Activated CD4-positive, alpha-beta T cell treated with anti-CD3 and anti-CD28 coated beads, Interleukin-2, amount 50 U/mL, for 24 hours (primary cell): ENCODE measurements around the gene DLGAP3.

Experiments used
- DNase-seq, 2 donors: peaks; one replicate each; pipeline ENCODE4 v3.0.0-alpha.2; 2020; ENCODE audit warnings: low read depth in 1 of 2, low spot score in 1 of 2

Gene DLGAP3

GRCh38 chr1:34867415-34867814 is 62.0 kb downstream of the DLGAP3 start:
- DNase-seq = no peak

GRCh38 chr1:34866762-34867109 is 62.7 kb downstream of the DLGAP3 start:
- DNase-seq = no peak

- DNase-seq = peak; percentile 93 to 98
Measured at GRCh38 chr1:34865981-34866761, 63.3 kb downstream of the DLGAP3 start.

- no peak for DNase-seq
Measured at GRCh38 chr1:34865573-34865972, 63.9 kb downstream of the DLGAP3 start.

- no peak for DNase-seq
Measured at GRCh38 chr1:34864759-34865158, 64.7 kb downstream of the DLGAP3 start.

- no peak for DNase-seq
Measured at GRCh38 chr1:34863501-34863900, 65.9 kb downstream of the DLGAP3 start.

- peak; percentile 82 to 91 for DNase-seq
Measured at GRCh38 chr1:34859446-34860200, 69.8 kb downstream of the DLGAP3 start, which contains the start of gene SMIM12. Gene SMIM12 (minus strand): TSS chr1:34859749. CDS start chr1:34855977, 3,772 bp downstream.

GRCh38 chr1:34858901-34859445 is 70.5 kb downstream of the DLGAP3 start:
- peak in 1 of 2 donors; percentile 17 for DNase-seq

- no peak for DNase-seq
Measured at GRCh38 chr1:34856697-34857096, 72.8 kb downstream of the DLGAP3 start.

- peak; percentile 72 to 88 for DNase-seq
Measured at GRCh38 chr1:34852677-34853217, 76.7 kb downstream of the DLGAP3 start.

- no peak for DNase-seq
Measured at GRCh38 chr1:34851431-34852105, 77.9 kb downstream of the DLGAP3 start.

GRCh38 chr1:34850382-34850781 is 79.1 kb downstream of the DLGAP3 start:
- DNase-seq = no peak

- DNase-seq = no peak
Measured at GRCh38 chr1:34847094-34847493, 82.4 kb downstream of the DLGAP3 start.

GRCh38 chr1:34846265-34846664 is 83.2 kb downstream of the DLGAP3 start:
- DNase-seq = no peak

- DNase-seq = no peak
Measured at GRCh38 chr1:34845131-34845901, 84.1 kb downstream of the DLGAP3 start.

- no peak for DNase-seq
Measured at GRCh38 chr1:34844252-34844634, 85.2 kb downstream of the DLGAP3 start.

GRCh38 chr1:34843392-34844251 is 85.8 kb downstream of the DLGAP3 start:
- DNase-seq = no peak

GRCh38 chr1:34842952-34843371 is 86.5 kb downstream of the DLGAP3 start:
- DNase-seq = no peak

- no peak for DNase-seq
Measured at GRCh38 chr1:34842073-34842472, 87.4 kb downstream of the DLGAP3 start.

GRCh38 chr1:34840426-34840825 is 89.0 kb downstream of the DLGAP3 start:
- DNase-seq = no peak
